B cell (primary cell): ENCODE results near the gene ZDHHC21. TPM values are rescaled to one million over a fixed set of nuclear protein-coding genes. Genes with fewer than 3 reads are reported as not detected.

Experiments
- ATAC-seq: fragments of 200-7000 bp; cut with Tn5 transposase; one replicate; pipeline ENCODE4 v1.10.0; 2021; ENCODE audit warnings: low read depth, mild to moderate bottlenecking, moderate number of reproducible peaks, moderate library complexity
- CTCF ChIA-PET: fragments of 350-600 bp; sonication (Branson Sonifier 250); formaldehyde crosslinking; loops from one replicate; lab custom pipeline; 2021; ENCODE audit warnings: antibody characterized with exemption, inconsistent platforms; lab: Charles Lee
- POLR2A ChIA-PET: fragments of 350-600 bp; sonication (Branson Sonifier 250); formaldehyde crosslinking; loops from one replicate; lab custom pipeline; 2021; ENCODE audit warnings: antibody characterized with exemption; lab: Charles Lee
- DNase-seq: peaks from one replicate; pipeline ENCODE4 v3.0.0; 2013
- H2AFZ ChIP-seq: 2 replicates; pipeline ENCODE4 v1.6.1; 2012; ENCODE audit warnings: mild to moderate bottlenecking, low read depth, low read length; ENCODE audit not compliant: insufficient read depth, poor library complexity, severe bottlenecking
- H3K27ac ChIP-seq, 2 donors: 1 replicate in 1 of 2; 2 replicates in 1 of 2; pipeline ENCODE4 v1.5.1; 2012 to 2013; ENCODE audit warnings: low read length in 2 of 2, mild to moderate bottlenecking in 2 of 2, moderate library complexity in 1 of 2
- H3K27me3 ChIP-seq, 4 experiments: fragments of 200-600 bp in 1 of 4; sonication (generic) in 1 of 4; replicated peaks in 1 of 4; 1 replicate in 2 of 4; 2 replicates in 2 of 4; pipeline versions ENCODE4 v1.6.1 to v1.7.0; 2013 to 2016; ENCODE audit warnings: low read length in 3 of 4, mild to moderate bottlenecking in 2 of 4, mixed read lengths in 1 of 4, moderate library complexity in 1 of 4; ENCODE audit not compliant: insufficient read depth in 4 of 4, control insufficient read depth in 3 of 4; ENCODE audit errors: control extremely low read depth in 1 of 4
- H3K36me3 ChIP-seq, 2 experiments: replicated peaks in 1 of 2; 1 replicate in 1 of 2; 2 replicates in 1 of 2; pipeline versions ENCODE4 v1.6.1 to v1.7.1; 2013; ENCODE audit warnings: low read length in 1 of 2; ENCODE audit not compliant: insufficient read depth in 2 of 2, control insufficient read depth in 1 of 2; ENCODE audit errors: control extremely low read depth in 1 of 2, extremely low read depth in 1 of 2
- H3K4me1 ChIP-seq, 2 donors: fragments of 200-600 bp in 1 of 2; sonication (generic) in 1 of 2; 1 replicate in 1 of 2; 2 replicates in 1 of 2; pipeline versions ENCODE4 v1.5.1 to v1.6.1; 2013 to 2017; ENCODE audit warnings: low read length in 2 of 2; ENCODE audit not compliant: control insufficient read depth in 2 of 2, insufficient read depth in 2 of 2
- H3K4me2 ChIP-seq: replicated peaks from 2 replicates; pipeline ENCODE3; 2012; ENCODE audit warnings: mild to moderate bottlenecking, low read depth, low read length; ENCODE audit not compliant: poor library complexity, severe bottlenecking
- H3K4me3 ChIP-seq, 5 experiments: fragments of 200-600 bp in 1 of 5; sonication (generic) in 1 of 5; 1 replicate in 3 of 5; 2 replicates in 2 of 5; pipeline versions ENCODE4 v1.5.1 to v1.7.0; 2011 to 2016; ENCODE audit warnings: low read length in 4 of 5, mild to moderate bottlenecking in 4 of 5, low read depth in 2 of 5, control low read depth in 1 of 5, moderate library complexity in 1 of 5; ENCODE audit not compliant: insufficient read depth in 1 of 5; ENCODE audit errors: control extremely low read depth in 1 of 5, extremely low read depth in 1 of 5
- H3K79me2 ChIP-seq: fragments of 200-600 bp; sonication (generic); one replicate; pipeline ENCODE4 v1.6.0; 2016; ENCODE audit warnings: low read length; ENCODE audit not compliant: control insufficient read depth, insufficient read depth
- H3K9ac ChIP-seq: fragments of 200-600 bp; sonication (generic); 2 replicates; pipeline ENCODE4 v1.6.1; 2017; ENCODE audit warnings: mild to moderate bottlenecking, low read length, moderate library complexity
- H3K9me3 ChIP-seq, 3 donors: one replicate each; pipeline versions ENCODE4 v1.6.1 to v1.7.1; 2013; ENCODE audit warnings: low read length in 2 of 3; ENCODE audit not compliant: control insufficient read depth in 2 of 3, insufficient read depth in 1 of 3; ENCODE audit errors: control extremely low read depth in 1 of 3
- H4K20me1 ChIP-seq: 2 replicates; pipeline ENCODE4 v1.6.0; 2012; ENCODE audit warnings: mild to moderate bottlenecking, low read length; ENCODE audit not compliant: insufficient read depth, control insufficient read depth, poor library complexity, severe bottlenecking
- H3K27ac Mint-ChIP-seq: one replicate; pipeline ENCODE4 v1.8.0; 2021; ENCODE audit warnings: mixed read lengths
- H3K27me3 Mint-ChIP-seq: one replicate; pipeline ENCODE4 v1.8.0; 2021; ENCODE audit warnings: mixed read lengths
- H3K4me1 Mint-ChIP-seq: one replicate; pipeline ENCODE4 v1.8.0; 2021; ENCODE audit warnings: mixed read lengths
- H3K4me3 Mint-ChIP-seq: one replicate; pipeline ENCODE4 v1.8.0; 2021; ENCODE audit warnings: mixed read lengths
- H3K9me3 Mint-ChIP-seq: one replicate; pipeline ENCODE4 v1.8.0; 2022; ENCODE audit warnings: mixed read lengths; ENCODE audit not compliant: insufficient read depth
- CTCF ChIP-seq: fragments of 200-600 bp; IDR thresholded peaks from one replicate; pipeline ENCODE4 v1.8.0; 2022; ENCODE audit warnings: antibody characterized with exemption, mild to moderate bottlenecking
- EZH2 ChIP-seq: IDR thresholded peaks from 2 replicates; pipeline ENCODE4 v1.6.1; 2012; ENCODE audit warnings: borderline replicate concordance, low read depth, mild to moderate bottlenecking, moderate library complexity, low read length; ENCODE audit not compliant: insufficient read depth, poor library complexity, severe bottlenecking
- WGBS: methylation state at CpG from one replicate; pipeline ENCODE4 v1.1.5; 2013; ENCODE audit warnings: missing lambda C conversion rate; ENCODE audit not compliant: insufficient coverage; 5-methylcytosine and 5-hydroxymethylcytosine counted together
- intact Hi-C: fragments of 100-400 bp; cut with micrococcal nuclease; formaldehyde crosslinking; loops from one replicate; pipeline ENCODE4 v1.10.0; 2022
- polyA plus RNA-seq: library from polyadenylated mRNA; depleted of rRNA; stranded (reverse); fragments of >200 nt; gene quantifications from 2 replicates; pipeline ENCODE4 v1.2.3, GENCODE V29; 2012
- total RNA-seq, 2 donors: library from RNA; stranded (reverse); fragments of 120-200 nt in 1 of 2; gene quantifications; 1 replicate in 1 of 2; 2 replicates in 1 of 2; pipeline versions ENCODE4 v1.2.3 to v1.2.4, GENCODE V29; 2013 to 2022

ZDHHC21 gene
- total and polyA plus RNA-seq, 2 donors (not counting 1 experiment from before 2014, with no cell fraction given): 10.3 to 39.7 TPM

- peaks cover 0 to 18% (median 1%) of the 10 kb centered on the region in 3 donors for H3K9me3 ChIP-seq
- DNase-seq (no peak), ATAC-seq (no peak)
- no peaks in the 10 kb centered on the region for H3K4me1 ChIP-seq
- no peak overlapping the region for H3K27ac ChIP-seq
- CTCF ChIA-PET: interaction anchor here (0.7 kb wide), 1 partner anchor 29 kb away, joined by 3 read pairs; no protein-coding TSS in a partner anchor
- Mint-ChIP-seq H3K4me3 (no peak overlapping the region), H3K27ac (no peak overlapping the region), H3K27me3 (no peaks in the 10 kb centered on the region), H3K4me1 (no peaks in the 10 kb centered on the region), H3K9me3 (peaks cover 4% of the 10 kb centered on the region)
- no peak overlapping the region for H3K9ac ChIP-seq
- peaks cover 1 to 20% of the 10 kb centered on the region in 2 experiments for H3K36me3 ChIP-seq
- POLR2A ChIA-PET: no interaction called here
- intact Hi-C loops: no loop called here
- H3K27me3 ChIP-seq: no peaks in the 10 kb centered on the region
- no peak overlapping the region for H3K4me2 ChIP-seq
- TF ChIP-seq CTCF (no peak), EZH2 (no peak)
- no CpG with 5 or more reads among the region's 1 CpG for WGBS
- no peak overlapping the region for H3K4me3 ChIP-seq
- no peaks in the 10 kb centered on the region for H3K79me2 ChIP-seq
- H4K20me1 ChIP-seq: no peaks in the 10 kb centered on the region
- H2AFZ ChIP-seq: no peak overlapping the region
These were observed 42.6 kb downstream of the ZDHHC21 start for GRCh38 chr9:14650596-14650995.

GRCh38 chr9:14645648-14646047 lies 47.6 kb downstream of the ZDHHC21 start:
- ChIA-PET CTCF (no interaction called here), POLR2A (no interaction called here)
- intact Hi-C loops: no loop called here
- Histone ChIP-seq H3K4me3 (no peak overlapping the region), H4K20me1 (no peaks in the 10 kb centered on the region), H3K4me1 (no peaks in the 10 kb centered on the region), H3K4me2 (no peak overlapping the region), H2AFZ (no peak overlapping the region), H3K36me3 (no peaks in the 10 kb centered on the region), H3K27me3 (no peaks in the 10 kb centered on the region), H3K9me3 (no peaks in the 10 kb centered on the region), H3K27ac (no peak overlapping the region), H3K79me2 (no peaks in the 10 kb centered on the region), H3K9ac (no peak overlapping the region)
- ATAC-seq: no peak
- Mint-ChIP-seq H3K4me3 (no peak overlapping the region), H3K9me3 (no peaks in the 10 kb centered on the region), H3K27ac (no peak overlapping the region), H3K4me1 (no peaks in the 10 kb centered on the region), H3K27me3 (no peaks in the 10 kb centered on the region)
- WGBS: no CpG with 5 or more reads among the region's 3 CpGs
- DNase-seq: no peak
- TF ChIP-seq CTCF (no peak), EZH2 (no peak)
